ENCODE data around the gene ATP6V1F.
A peak's percentile ranks its signal among the peaks of the same experiment; 100 is the strongest.

Gene ATP6V1F

DNA sequence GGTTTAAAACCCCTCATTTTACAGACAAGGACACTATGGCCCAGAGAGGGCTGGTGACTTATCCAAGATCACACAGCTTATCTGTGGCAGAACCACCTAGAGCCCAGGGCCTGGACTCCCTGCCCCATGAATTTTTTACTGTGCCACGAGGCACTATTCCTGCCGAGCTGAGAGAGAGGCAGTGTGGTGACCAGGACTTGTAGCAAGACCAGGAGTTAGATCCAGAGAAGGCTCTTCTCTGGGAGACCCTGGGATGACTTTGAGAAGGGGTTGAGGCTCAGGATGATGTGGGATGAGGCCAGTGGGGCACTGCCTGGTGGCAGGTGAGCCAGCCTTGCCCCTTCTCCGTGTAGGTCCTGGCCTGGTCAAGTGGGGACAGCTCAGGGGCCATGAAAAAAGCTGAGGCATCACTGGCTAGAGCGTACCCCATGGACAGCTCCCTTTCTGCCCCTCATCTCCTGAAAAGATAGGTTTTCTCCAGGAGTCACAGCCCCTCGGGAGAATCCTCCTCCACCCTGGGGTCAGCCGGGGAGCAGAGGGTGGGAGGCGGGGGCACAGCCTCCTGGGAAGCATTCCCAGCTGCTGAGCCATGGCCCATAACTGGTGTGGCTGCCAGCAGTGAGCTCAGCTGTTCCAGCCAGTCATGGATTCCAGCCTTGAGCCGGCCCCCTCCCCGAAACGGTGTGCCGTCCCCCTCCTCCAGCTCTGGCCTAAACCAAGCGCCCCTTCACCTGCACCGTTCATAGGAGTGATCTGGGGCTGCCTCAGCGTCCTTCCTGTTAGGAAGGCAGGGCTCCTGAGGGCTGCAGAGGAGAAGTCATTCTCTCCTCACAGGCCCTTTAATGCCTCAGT is 26.6 kb upstream of the ATP6V1F start:
- DNase-seq: no peak

DNA sequence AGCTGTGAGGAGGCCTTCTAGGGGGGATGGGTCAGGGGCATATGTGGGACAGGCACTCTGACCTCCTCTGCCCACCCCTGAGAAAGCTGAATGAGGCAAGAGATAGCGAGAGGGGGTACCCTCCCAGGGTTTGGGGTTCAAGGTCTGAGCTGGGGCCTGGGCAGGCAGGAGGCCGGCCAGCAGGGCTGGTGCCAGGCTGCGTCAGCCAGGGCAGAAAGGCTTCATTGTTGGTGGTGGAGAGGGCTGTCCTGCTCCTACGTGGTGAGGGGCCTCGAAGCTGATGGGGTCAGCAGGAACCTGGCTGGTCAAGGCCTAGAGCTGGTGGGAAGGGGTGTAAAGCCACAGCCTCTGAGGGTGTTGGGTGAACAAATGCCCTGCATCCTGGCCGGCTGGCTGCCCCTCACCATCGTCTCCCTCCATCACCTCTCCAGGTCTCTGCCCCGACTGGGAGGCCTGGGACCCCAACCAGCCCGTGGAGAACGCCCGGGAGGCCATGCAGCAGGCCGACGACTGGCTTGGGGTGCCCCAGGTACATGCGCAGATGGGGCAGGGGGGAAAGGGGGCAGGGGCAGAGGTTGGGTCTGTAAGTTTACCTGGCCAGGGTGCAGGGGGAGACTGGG is 25.8 kb upstream of the ATP6V1F start:
- no peak for DNase-seq

DNA sequence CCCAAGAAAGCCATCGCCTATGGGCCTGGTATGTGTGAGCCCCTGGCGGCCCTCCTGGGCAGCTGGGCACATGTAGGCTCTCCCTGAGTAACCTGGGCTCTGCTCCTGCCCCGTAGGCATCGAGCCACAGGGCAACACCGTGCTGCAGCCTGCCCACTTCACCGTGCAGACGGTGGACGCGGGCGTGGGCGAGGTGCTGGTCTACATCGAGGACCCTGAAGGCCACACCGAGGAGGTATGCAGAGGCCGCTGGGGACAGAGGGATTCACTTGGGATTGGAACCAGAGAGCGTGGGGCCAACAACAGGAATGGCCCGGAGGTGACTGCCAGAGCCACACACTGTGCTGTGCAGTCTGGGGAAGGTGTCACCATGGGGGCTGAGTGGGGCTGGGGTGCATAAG is 25.1 kb upstream of the ATP6V1F start:
- DNase-seq: no peak

DNA sequence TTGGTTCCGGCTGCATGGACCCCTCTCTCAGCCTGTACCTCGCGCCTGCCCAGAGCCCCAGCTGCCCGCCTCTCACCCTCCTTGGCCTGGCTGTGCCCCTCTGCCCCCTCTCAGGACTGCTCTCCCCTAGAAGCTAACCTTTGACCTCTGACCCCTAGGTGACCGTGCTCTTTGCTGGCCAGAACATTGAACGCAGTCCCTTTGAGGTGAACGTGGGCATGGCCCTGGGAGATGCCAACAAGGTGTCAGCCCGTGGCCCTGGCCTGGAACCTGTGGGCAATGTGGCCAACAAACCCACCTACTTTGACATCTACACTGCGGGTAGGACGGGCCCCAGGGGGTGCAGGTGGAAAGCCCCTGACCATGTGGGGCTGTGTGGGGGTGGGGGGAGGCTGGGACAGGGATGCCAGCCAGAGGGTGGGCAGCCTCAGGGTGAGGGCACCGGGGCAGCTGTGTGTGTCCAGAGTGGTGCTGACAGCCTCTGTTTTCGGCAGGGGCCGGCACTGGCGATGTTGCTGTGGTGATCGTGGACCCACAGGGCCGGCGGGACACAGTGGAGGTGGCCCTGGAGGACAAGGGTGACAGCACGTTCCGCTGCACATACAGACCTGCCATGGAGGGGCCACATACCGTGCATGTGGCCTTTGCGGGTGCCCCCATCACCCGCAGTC is 24.4 kb upstream of the ATP6V1F start:
- no peak for DNase-seq

DNA sequence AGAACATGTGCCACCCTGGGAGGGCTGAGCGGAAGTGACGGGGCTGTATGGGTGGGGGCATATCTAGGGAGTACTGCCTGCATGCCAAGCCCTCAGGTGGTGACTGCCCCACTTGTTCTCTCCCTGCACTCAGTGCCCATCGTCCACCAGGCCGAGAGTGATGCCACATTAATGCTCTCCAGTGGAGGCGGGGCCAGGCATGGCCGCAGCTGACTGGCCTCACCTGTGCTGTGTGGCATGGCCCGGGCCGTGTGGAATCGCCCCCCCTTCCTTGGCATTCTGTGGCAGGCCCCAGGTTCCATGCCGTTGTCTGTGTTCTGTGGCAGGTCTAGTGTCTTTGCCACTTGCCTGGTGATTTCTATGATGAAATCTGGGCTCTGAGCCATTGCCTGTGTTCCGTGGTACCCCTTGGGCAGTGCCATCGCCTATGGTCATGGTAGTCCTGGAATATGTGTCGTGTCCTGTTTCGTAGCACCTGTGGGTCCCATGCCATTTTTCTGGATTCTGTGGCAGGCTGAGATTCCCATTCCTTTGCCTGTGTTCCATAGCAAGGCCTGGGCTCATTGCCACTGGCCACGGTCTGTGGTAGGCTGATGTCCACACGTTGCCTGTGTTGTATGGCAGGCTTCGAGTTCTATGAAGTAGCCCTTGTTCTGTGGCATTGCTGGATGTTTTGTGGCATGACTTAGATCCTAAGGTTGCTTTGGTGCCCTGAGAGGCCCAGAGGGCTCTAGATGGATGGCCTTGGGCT is 23.5 kb upstream of the ATP6V1F start:
- no peak for DNase-seq

DNA sequence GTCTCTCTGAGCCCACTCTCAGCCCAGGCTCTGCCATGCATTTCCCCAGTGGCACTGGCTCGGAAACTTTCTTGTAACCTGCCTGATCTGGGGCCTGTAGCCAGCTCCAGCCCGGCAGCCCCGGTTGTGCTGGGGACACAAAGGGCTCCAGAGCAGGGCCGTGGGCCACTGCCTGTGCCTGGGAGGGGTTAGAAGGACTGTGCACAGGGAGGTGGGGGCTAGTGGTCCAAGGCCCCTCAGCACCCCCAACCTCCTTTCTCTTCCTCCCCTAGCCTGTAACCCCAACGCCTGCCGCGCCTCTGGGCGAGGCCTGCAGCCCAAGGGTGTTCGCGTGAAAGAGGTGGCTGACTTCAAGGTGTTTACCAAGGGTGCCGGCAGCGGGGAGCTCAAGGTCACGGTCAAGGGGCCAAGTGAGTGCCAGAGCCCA is 22.9 kb upstream of the ATP6V1F start:
- DNase-seq: no peak

DNA sequence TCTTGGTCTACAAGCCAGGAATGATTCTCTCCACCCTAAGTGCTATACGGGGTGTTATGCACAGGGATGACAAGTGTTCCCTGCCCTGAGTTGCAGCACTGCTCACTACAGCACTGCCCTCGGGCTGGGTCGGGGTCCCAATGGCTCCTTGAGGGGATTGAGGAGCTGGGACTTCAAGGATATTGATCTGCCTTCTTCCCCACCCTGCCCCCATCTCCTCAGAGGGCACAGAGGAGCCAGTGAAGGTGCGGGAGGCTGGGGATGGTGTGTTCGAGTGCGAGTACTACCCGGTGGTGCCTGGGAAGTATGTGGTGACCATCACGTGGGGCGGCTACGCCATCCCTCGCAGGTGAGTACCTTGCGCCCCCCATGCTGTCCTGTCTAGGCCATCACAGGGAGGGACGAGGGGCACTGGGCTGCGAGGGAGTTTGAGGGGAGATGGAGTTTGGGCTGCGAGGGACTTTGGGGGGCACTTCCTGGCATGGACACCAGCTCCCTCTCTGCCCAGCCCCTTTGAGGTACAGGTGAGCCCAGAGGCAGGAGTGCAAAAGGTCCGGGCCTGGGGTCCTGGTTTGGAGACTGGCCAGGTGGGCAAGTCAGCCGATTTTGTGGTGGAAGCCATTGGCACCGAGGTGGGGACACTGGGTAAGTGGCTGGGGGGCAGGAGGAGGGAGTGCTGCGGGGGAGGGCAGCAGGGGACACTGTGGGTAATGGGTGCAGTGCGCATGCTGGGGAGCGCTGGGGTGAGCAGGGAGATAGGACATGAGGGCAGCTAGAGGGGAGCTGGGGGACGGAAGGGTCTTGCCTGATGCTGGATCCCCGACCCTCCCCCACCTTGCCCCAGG is 22.1 kb upstream of the ATP6V1F start:
- DNase-seq: no peak

DNA sequence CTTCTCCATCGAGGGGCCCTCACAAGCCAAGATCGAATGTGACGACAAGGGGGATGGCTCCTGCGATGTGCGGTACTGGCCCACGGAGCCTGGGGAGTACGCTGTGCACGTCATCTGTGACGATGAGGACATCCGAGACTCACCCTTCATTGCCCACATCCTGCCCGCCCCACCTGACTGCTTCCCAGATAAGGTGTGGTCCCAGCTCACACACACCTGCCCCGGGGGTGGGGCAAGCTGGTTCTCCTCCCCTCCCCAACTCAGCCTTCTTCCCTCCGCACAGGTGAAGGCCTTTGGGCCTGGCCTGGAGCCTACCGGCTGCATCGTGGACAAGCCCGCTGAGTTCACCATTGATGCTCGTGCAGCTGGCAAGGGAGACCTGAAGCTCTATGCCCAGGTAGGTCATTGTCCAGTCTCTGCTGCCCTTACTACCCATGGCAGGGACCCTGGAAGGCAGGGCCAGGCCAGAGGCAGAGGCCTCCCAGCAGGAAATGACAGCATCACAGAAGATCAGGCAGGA is 21.4 kb upstream of the ATP6V1F start:
- DNase-seq: no peak

DNA sequence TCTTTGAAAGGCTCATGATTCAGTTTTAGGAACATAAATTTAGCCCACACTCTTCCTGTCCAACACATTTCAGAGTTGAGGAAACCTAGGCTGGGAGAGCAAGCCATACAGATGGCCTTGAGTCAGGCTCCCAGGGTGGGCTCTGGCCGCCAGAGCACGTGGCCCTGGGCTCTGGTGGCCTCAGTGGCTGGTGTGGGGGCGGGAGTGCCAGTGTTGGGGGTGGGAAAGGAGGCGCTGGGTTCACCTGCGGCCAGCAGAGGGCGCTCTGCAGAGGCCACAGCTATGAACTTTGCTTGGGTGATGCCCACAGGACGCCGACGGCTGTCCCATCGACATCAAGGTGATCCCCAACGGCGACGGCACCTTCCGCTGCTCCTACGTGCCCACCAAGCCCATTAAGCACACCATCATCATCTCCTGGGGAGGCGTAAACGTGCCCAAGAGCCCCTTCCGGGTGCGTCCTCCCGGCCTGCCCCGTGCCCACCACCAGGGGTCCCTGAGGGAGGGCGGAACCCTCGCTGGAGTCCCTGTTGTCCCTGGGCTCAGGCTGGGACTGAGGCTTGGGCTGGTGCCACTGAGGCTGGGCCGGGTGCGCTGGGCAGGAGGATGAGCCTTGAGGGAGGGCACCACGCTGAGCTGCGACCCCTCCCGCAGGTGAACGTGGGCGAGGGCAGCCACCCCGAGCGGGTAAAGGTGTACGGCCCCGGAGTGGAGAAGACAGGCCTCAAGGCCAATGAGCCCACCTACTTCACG is 20.6 kb upstream of the ATP6V1F start:
- peak; percentile 35 for DNase-seq

DNA sequence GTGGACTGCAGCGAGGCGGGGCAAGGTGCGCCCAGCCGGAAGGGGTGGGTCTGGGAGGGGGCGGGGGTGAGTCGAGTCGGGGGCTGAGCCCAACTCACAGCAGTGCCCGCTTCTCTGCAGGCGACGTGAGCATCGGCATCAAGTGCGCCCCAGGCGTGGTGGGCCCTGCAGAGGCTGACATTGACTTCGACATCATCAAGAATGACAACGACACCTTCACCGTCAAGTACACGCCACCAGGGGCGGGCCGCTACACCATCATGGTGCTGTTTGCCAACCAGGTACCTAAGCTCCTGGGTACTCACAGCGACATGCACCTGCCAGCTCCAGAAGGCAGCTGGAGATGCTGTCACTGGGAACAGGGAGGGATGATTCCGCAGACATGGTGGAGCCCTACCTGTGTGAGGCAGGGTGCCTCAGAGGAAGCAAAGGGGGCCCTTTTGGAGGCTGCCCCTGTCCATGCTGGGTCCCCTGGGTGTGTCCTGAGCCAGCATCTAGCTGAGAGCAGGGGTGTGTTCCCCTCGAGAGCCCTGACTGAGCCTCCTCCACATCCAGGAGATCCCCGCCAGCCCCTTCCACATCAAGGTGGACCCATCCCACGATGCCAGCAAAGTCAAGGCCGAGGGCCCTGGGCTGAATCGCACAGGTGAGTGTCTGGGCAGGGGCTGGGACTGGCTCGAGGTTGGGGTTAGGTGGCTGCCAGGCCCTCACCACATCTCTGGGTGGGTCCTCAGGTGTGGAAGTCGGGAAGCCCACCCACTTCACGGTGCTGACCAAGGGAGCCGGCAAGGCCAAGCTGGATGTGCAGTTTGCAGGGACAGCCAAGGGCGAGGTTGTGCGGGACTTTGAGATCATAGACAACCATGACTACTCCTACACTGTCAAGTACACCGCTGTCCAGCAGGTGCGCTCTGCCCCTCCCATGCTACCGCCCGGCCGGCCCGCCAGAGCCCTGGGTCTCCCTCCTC is 19.7 kb upstream of the ATP6V1F start:
- DNase-seq: no peak

DNA sequence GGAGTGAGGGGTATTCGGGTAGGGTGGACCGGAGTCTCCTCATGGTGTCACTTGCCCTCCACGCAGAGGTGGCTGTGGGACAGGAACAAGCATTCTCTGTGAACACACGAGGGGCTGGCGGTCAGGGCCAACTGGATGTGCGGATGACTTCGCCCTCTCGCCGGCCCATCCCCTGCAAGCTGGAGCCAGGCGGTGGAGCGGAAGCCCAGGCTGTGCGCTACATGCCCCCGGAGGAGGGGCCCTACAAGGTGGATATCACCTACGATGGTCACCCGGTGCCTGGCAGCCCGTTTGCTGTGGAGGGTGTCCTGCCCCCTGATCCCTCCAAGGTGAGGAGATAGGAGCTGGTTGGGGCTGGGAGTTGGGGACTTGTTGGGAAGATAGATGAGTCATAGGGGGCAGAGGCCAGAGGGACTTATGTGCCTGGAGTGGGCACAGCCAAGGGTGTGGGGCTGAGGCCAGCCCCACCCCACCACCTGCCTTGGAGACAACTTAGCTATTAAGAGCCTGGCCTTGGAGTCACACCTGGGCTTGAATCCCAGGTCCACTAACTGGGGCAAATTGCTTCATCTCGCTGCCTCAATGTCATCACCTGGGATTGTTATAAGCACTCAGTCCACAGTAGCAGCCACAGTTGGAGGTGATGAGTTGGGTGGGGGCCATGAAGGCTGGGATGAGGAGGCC is 18.6 kb upstream of the ATP6V1F start:
- DNase-seq: no peak

DNA sequence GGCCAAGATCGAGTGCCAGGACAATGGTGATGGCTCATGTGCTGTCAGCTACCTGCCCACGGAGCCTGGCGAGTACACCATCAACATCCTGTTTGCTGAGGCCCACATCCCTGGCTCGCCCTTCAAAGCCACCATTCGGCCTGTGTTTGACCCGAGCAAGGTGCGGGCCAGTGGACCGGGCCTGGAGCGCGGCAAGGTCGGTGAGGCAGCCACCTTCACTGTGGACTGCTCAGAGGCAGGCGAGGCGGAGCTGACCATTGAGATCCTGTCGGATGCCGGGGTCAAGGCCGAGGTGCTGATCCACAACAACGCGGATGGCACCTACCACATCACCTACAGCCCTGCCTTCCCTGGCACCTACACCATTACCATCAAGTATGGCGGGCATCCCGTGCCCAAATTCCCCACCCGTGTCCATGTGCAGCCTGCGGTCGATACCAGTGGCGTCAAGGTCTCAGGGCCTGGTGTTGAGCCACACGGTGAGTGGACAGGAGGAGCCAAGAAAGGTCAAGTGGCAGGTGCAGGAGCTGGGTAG is 17.8 kb upstream of the ATP6V1F start:
- no peak for DNase-seq

DNA sequence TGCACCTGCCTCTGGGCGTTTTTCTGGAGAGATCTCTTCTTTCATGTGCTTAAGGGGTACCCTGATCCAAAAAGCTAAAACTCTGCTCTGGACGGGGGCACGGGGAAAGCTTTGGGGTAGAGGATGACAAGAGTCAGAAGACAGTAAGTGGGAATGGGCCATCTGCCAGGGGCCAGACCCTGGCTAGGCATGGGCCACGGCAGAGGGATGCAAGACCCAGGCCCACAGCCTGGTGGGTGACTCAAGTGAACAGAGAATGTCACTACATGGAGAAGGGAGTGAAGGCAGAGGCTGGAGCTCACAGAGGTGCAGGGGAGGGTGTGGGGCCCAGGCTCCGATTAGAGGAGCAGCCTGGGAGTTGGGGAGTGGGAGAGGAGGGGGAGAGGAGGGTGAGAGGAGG is 17.2 kb upstream of the ATP6V1F start:
- DNase-seq: no peak

DNA sequence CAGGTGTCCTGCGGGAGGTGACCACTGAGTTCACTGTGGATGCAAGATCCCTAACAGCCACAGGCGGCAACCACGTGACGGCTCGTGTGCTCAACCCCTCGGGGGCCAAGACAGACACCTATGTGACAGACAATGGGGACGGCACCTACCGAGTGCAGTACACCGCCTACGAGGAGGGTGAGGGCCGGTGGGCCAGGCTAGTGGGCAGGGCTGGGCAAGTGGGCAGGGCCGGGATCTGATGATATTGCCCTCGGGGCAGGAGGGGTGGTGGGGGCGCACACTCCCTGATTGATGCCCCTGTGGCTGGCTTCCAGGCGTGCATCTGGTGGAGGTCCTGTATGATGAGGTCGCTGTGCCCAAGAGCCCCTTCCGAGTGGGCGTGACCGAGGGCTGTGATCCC is 16.7 kb upstream of the ATP6V1F start:
- DNase-seq: no peak

DNA sequence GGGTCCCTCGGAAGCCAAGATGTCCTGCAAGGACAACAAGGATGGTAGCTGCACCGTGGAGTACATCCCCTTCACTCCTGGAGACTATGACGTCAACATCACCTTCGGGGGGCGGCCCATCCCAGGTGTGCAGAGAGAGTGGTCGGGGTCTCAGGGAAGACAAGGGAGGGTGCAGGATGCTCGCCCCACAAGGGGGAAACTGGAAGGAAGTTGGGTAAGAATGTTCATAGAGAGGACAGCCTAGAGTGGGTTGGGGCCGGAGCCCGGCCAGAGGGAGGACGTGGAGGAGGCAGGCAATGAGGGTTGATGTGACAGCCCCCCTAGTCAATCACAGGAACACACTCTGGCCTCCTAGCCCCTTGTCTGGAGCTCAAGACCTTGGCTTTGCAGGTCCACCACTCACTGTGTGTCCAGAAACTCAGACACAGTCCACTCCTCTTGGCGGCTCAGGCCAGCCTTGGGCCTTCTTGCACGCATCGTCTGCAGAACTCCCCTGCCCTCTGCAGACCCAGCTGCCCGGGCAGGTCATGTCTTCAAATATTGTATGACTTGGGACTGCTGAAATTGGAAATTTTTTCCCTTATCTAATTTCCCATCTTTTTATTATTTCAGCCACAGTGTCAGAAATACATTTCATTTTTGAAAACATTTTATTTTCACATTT is 15.7 kb upstream of the ATP6V1F start:
- DNase-seq: no peak

DNA sequence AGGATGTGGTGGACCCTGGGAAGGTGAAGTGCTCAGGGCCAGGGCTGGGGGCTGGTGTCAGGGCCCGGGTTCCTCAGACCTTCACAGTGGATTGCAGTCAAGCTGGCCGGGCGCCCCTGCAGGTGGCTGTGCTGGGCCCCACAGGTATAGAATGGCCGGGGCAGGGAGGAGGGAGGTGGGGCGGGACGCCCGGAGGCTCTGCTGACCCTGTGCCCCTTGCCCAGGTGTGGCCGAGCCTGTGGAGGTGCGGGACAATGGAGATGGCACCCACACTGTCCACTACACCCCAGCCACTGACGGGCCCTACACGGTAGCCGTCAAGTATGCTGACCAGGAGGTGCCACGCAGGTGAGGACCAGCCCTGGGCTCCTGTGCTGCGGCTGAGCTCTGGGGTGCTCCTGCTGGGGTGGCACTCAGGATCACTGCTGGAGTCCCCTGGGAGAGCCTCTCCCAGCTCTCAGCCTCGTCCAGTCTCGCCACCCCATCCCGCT is 14.9 kb upstream of the ATP6V1F start:
- DNase-seq: no peak

DNA sequence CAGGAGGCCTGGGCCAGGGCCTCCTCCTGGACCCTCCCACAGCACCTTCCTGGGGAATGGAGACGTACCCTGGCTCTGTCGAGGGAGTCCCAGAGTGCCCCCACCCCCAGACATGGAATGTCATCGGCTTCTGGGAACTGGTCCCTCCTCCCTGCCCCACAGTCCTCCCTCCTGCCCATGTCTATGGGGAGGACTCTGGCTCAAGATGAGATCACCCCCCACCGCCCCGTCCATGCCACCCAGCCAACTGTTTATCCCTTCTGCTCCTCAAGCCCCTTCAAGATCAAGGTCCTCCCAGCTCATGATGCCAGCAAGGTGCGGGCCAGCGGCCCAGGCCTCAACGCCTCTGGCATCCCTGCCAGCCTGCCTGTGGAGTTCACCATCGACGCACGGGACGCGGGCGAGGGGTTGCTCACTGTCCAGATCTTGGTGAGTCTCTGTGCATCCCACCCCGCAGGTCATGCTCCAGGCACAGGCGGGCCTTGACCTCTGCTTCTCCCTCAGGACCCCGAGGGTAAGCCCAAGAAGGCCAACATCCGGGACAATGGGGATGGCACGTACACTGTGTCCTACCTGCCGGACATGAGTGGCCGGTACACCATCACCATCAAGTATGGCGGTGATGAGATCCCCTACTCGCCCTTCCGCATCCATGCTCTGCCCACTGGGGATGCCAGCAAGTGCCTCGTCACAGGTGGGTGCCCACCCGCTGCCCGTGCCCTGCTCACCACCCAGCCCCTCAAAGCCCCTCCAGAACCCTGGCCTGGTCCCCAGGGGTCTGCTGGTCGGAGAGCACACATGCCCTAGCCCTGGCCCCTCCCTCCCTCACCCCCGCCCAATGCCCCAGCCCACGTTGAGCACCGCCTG is 14.1 kb upstream of the ATP6V1F start:
- DNase-seq: no peak

DNA sequence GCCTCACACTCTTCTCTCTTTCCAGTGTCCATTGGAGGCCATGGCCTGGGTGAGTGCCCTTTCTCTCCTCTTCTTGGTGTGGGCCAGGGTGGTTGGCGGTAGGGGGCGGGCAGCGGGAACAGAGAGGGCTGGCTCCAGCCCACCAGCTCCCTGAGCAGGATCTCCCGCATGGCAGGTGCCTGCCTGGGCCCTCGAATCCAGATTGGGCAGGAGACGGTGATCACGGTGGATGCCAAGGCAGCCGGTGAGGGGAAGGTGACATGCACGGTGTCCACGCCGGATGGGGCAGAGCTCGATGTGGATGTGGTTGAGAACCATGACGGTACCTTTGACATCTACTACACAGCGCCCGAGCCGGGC is 13.5 kb upstream of the ATP6V1F start:
- no peak for DNase-seq

All from CD4-positive, alpha-beta T cell treated with Interleukin-4 for 4 hours (primary cell).